NCI-H1105 treated with DMSO at 0.1 percent for 48 hours (cell line): ENCODE measurements around the gene ARV1.

Experiments used
- DNase-seq: peaks from one replicate; lab custom pipeline; 2025; lab: John Stamatoyannopoulos, UW

ARV1 gene

GRCh38 chr1:230978491-230979388 lies at the start of gene ARV1, which contains the start of gene TTC13:
ARV1 (plus strand) TSS chr1:230979094; CDS start chr1:230979106, 12 bp downstream.
TTC13 (minus strand) TSS chr1:230978861; CDS start chr1:230978830, 31 bp downstream.
- DNase-seq = peak; percentile 92

DNA sequence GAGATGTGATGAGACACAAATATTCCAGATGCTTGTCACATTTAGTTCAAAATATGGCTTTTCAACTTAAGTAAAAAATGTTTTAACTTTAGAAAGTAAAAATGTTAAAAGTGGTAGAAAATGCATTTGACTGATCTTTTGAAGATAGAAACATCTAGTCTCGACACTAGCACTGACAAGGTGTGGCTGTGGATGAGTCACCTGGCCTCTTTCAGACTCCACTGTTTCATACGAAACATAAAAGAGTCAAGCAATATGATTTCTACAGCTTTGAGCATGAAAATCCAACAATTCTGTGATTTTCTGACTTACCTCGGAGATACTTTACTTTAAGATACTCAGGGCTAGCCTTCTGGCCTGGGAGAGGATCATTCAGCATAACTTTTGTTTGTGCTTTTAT lies 47.9 kb upstream of the ARV1 start:
- no peak for DNase-seq

- no peak for DNase-seq
These were observed 43.0 kb upstream of the ARV1 start for GRCh38 chr1:230935852-230936251.

DNA sequence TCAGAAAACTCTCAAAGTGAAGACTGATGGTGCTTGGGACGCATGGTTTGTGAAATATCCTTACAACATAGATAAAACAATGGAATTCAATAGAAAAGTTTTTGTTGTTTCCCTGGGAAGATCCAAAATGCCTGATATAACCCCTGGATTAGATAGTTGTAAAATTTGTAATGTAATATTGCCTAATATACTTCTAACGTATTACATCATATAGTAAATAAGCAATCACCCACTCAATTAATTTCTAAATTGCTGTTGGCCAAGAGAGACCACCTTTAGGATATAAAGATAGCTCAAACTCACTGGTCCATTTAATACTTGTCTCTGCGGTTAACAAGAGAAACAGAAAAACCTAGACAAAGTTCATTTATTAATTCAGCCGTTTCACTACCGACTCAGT lies 42.4 kb upstream of the ARV1 start:
- no peak for DNase-seq

DNA sequence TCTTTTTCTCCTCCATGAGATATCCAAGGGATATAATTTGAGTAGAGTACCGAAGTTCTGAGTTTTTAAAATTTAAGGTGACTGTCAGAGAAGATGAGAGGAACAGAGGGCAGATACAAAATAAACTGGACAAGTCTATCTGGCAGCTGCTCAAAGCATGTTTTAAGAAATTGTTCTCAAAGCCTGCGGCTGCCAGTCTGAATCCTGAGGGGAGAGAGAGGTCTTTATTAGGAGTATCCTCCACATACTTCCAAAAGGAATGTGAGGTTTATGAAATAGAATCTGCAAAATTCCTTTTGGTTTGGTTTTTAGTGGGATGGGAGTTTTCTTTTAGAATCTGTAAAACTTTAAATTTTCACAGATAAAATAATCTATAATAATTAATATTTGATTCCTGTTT lies 41.5 kb upstream of the ARV1 start:
- no peak for DNase-seq

GRCh38 chr1:230938924-230939368 lies 39.9 kb upstream of the ARV1 start:
- no peak for DNase-seq

GRCh38 chr1:230939806-230940489 lies 38.9 kb upstream of the ARV1 start:
- DNase-seq = no peak

DNA sequence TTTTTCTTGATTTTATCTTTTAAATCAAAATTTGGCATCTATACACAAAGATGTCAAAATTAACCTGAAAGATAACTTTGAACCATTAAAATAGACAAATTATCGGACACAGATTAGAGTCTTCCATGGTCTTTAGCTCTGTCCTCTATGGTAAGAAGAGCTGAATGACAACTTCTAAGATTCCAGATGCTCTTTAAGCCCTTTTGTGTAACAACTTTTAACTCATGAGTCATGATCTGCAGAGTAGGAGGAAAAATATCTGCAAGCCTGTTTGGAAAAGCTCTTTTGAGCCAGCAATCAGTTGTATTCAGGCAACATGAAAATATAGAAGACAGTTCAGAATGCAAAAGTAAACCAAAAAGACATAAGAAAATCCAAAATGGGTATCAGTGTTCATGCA lies 38.0 kb upstream of the ARV1 start:
- no peak for DNase-seq

DNA sequence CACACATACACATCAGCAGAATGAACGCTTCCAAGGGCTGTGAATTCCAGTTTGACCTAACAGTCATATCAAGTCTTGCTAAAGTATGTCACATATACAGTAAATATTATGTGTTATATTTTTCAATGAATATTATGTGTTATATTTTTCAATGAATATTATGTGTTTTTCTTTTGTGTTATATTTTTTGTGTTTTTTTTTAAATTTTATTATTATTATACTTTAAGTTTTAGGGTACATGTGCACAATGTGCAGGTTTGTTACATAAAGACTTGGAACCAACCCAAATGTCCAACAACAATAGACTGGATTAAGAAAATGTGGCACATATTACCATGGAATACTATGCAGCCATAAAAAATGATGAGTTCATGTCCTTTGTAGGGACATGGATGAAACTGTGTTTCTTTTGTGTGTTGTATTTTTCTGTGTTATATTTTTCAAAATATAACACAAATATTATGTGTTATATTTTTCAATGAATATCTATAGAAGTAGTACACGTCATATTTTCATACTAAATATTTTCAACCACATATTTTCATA lies 35.8 kb upstream of the ARV1 start:
- no peak for DNase-seq

DNA sequence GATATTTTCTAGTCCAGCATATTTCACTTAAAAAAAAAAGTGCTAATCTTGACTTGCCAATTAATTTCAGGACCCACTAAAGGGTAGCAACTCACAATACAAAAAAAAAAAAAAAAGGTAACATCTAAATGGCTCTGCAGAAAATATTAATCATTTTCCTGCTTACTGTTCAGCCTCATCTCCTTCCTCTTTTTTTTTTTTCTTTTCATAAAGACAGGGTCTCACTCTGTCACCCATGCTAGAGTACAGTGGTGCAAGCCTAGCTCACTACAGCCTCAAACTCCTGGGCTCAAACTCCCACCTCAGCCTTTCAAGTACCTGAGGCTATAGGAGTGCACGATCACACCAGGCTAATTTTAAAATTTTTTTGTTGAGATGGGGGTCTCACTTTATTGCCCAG lies 30.6 kb upstream of the ARV1 start:
- no peak for DNase-seq

DNA sequence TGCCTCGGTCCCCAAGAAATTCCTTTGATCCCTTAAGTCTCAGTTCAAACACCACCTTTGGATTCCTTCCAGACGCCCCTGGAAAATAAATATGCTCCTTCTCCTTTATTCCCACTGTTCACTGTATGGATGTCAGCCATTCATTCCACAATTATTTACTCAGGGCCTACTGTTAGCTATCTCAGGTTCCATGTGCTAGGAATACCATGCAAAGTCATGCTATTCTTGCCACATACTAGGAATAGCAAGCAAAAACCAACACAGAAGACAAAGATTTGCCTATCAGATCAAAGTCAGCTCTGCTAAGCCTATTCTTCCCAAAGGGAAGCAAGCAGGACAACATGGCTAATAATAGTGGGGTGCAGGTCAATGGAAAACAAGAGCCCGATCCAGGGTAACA lies 30.0 kb upstream of the ARV1 start:
- no peak for DNase-seq

DNA sequence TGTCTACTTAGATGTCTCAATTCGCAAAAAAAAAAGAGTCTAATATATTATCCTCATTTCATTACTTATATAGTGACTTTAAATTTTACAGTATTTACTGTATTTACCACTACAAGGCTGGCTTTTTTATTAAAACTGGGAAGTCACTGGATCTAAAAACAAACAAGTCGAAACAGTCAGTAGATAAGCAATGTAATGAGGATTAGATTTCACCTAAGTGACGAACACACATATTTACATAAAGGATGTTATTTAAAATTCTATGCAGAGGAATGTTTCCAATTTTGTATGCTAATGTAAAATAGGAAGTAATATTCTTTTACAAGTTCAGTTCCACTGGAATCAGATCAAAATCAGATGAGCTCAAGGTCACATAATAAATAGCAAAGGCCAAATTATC lies 28.5 kb upstream of the ARV1 start:
- DNase-seq = no peak

- no peak for DNase-seq
These were observed 21.3 kb upstream of the ARV1 start for GRCh38 chr1:230957580-230957989.

DNA sequence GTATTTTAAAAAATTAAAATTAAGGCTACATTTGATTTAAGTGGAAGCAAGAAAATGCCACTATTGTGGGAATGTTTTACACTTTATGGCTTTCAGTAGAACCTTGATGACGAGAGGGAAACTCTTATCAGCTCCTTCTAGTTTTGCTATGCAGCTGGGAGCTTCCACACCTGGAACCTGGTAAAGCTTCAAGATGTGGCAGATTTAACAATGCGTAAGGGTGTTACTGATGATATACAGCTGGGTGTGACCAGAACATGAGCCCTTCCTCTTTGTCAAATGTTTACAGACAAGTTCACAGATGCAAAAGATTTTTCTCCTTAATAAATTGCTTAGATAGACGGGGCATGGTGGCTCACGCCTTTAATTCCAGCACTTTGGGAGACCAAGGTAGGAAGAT lies 20.5 kb upstream of the ARV1 start:
- no peak for DNase-seq

DNA sequence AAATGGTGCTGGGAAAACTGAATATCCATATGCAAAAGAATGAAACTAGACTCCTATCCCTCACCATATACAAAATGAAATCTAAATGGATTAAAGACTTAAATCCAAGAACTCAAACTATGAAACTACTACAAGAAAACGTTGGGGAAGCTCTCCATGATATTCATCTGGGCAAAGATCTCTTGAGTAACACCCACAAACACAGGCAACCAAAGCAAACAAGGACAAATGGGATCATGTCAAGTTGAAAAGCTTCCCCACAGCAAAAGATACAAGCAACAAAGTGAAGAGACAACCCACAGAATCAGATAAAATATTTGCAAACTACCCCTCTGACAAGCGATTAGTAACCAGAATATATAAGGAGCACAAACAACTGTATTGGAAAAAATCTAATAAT lies 14.0 kb upstream of the ARV1 start:
- no peak for DNase-seq

DNA sequence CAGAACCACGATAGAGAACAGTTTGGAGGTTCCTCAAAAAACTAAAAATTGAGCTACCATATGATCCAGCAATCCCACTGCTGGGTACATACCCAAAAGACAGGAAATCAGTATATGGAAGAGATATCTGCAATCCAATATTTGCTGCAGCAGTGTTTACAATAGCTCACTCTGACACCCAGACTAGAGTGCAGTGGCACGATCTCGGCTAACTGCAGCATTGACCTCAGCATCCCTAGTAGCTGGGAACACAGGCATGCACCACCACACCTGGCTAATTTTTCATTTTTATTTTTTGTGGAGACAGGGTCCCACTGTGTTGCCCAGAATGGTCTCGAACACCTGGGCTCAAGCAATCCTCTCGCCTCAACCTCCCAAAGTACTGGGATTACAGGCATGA lies 13.4 kb upstream of the ARV1 start:
- no peak for DNase-seq

- DNase-seq = no peak
These were observed 12.5 kb upstream of the ARV1 start for GRCh38 chr1:230966358-230966873.

GRCh38 chr1:230970432-230970831 lies 8.5 kb upstream of the ARV1 start:
- no peak for DNase-seq

- DNase-seq = no peak
These were observed 7.1 kb upstream of the ARV1 start for GRCh38 chr1:230971771-230972170.

GRCh38 chr1:230972855-230973271 lies 6.0 kb upstream of the ARV1 start:
- no peak for DNase-seq

DNA sequence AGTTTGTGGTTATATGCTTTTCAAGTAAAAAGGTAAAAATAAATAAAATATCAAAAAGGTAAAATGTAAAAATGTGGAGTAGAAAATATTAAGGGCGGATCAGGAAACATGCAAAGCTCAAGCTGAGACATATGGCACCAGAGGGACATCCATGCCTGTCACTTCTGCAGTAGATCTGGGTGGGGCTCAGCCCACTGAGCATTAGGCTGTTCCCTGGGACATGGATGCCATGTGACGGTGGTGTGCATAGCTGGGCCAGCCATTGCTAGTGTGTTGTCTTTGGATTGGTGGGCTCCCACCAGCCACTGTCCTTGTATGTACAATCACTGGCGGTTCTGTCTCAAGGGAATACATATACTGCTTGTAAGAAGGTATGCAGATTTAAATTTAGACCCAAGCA lies 3.3 kb upstream of the ARV1 start:
- DNase-seq = no peak

DNA sequence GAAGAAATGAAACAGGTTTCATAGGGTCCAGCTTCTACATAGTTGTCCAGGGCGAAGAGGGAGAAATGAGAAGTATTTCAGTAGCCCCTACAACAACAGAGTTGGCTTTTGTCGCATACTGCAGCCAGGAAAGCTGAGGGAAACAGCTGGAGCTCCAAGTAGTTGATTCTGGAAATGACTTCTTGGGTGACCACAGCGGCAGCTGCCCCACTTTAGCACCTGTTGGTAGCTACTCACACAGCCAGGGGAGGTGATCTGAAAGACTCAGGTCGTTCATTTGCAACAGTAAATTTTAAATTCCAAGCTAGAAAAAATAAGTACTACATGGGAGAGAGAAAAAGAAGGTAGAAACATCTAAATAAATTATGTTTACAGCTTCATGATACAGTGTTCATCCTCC lies 2.5 kb upstream of the ARV1 start:
- DNase-seq = no peak
